GM18508 (cell line): ENCODE results near the gene DPY19L1.
"Not testable (repeated sequence)": the region's sequence is repeated elsewhere in the genome, so short reads cannot be mapped to it uniquely, and the experiment has no call there.

Experiments
- ATAC-seq: cut with Tn5 transposase; IDR thresholded peaks from one replicate; pipeline ENCODE4 v1.9.1; 2021; ENCODE audit warnings: moderate number of reproducible peaks; ENCODE audit not compliant: insufficient read depth, unreplicated experiment

The DPY19L1 gene

GRCh38 chr7:35036361-35037171, 719 bp downstream of the DPY19L1 start:
- ATAC-seq: no peak

DNA sequence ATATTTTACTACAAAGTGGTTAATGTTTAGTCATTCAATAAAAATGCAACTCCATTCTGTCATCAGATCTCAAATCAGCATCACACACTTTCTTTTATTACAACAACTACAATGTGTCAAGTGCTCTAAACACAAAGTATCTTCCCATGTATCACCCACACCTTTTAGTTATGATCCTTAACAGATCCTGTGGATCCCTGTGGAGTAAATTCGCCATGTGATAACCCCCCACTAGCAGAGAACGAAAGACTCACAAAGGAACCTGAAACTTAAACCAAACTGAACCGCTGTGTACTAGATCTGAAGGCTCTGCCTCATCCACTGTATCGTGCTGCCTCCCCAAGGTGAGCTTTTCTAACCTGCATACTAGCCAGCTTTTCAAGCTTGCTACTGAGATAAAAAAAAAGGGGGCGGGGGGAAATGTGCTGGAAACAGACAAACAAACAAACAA, 1.7 kb downstream of the DPY19L1 start:
- ATAC-seq: peak; percentile 31

GRCh38 chr7:35032166-35032565, 5.1 kb downstream of the DPY19L1 start:
- ATAC-seq: no peak

GRCh38 chr7:35030848-35031247, 6.4 kb downstream of the DPY19L1 start:
- no peak for ATAC-seq

DNA sequence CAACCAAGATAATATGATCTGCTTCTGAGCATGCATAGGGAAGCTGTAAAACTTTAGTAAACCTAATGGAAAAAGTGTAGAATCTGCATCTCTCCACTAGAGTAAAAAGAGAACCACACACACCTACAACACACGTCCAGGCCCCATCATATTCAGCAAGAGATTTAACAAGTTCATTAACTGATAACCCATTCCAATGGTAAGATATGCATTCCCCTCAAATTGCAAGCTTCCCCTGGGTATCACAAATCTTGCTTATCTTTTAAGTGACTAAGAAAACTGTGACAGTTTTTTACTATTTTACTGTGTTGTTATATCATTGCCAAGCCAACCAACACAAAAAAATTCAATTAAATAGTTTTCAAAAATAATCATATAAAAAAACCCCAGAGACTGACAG, 8.0 kb downstream of the DPY19L1 start:
- ATAC-seq: no peak

- no peak for ATAC-seq
These were observed 11.1 kb downstream of the DPY19L1 start for GRCh38 chr7:35026150-35026549.

DNA sequence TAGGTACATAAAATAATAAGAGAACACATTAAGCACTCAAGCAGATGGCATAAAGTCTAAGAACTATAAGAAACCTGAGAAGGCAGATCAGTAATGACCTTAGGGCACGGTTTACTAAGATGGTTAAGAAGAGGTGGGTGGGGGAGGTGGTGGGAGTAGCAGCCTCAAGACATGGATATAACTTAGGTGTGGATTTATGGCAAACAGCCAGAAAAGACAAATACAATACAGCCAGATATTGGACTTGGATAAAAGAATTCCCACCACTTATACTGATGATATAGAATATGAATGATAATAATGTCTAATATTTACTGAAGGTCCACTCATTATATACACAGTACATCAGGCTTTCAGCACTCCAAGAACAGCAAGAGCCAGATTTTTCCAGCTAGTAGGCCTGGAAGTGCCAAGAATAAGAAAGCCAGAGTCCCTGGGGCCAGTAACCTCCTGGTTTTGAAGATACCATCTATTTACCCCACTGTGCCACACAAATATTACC, 11.9 kb downstream of the DPY19L1 start:
- ATAC-seq: no peak

- no peak for ATAC-seq
These were observed 13.0 kb downstream of the DPY19L1 start for GRCh38 chr7:35024298-35024697.

DNA sequence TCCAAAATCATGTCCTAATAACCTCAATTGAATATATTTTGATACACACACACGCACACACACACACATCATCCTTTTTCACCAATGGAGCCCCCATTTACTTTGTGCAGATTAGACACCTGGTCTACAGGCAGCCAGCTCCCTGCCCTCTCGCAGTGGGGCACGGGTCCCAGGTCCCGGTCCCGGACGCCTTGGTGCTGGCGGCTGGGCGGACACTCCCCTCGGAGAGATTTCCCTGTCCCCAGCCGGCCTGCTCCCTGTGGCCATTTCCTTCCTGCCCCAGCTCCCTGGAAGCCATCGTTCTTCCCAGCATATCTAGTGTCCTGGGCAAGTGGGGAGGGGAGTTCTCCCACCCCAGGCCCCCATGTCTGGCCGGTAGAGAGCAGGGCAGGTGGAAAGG, 14.6 kb downstream of the DPY19L1 start:
- no peak for ATAC-seq

DNA sequence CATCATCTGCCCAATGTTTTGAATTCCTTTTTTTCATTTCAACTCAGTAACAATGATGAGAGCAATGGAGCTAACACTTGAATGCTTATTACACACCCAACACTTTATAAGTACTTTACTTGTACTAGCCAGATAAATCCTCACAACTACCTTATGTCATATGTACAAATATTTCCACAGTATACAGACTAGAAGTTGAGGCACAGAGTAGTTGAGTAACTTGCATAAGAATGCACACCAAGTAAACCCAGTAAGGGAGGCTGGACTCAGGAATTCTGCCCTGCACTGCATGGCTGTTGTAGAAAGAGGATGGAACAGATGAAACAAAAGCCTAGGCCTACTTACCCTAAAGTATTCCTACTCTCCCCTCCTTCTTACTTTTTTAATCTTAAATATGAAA, 15.8 kb downstream of the DPY19L1 start:
- ATAC-seq: no peak

DNA sequence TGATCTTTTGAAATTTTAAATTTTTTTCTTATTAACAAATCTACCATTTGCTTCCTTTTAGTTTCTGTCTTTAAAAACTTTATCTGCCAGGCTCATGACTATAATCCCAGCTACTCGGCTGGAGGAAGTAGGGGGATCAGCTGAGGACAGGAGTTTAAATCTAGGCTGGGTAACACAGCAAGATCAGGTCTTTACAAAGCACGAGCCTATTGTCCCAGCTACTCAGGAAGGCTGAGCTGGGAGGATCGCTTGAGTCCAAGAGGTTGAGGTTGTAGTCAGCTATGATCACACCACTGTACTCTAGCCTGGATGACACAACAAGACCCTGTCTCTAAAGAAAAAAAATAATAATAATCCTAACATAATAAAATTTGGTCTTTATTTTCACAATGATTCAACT, 17.5 kb downstream of the DPY19L1 start:
- ATAC-seq: no peak

DNA sequence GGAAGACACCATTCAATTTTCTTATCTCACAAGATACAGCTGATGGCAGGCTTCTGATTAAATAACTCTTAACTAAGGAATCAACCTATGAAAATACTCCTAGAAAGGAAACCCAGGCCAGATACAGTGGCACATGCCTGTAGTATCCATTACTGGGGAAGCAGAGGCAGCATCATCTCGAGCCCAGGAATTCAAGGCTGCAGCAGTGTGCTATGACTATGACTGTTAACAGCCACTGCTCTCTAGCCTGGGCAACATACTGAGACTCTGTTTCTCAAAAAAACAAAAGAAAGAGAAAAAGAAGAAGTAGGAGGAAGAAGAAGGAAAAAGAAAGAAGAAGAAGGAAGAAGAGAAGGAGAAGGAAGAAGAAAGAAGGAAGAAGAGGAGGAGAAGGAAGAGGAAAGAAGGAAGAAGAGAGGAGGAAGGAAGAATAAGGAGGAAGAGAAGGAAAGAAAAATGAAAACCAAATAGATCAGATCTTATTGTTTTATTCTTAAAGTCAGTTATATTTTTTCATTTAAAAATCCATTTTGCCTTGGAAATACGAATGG, 18.0 kb downstream of the DPY19L1 start:
- ATAC-seq: no peak

DNA sequence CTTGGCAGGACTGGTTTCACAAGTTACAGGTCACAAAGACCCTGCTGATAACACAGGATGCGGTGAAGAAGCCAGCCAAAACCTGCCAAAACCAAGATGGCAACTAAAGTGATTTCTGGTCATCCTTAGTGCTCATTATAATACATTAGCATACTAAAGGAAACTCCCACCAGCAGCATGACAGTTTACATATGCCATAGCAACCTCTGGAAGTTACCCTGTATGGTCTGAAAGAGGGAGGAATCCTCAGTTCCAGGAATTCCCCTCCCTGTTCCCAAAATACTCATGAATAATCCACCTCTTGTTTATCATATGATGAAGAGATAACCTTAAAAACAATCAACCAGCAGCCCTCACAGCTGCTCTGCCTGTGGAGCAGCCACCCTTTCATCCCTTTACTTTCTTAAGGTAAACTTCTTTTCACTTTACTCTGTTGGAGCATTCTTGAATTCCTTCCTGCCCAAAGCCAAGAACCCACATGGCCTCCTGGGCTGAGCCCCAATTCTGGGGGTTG, 21.9 kb downstream of the DPY19L1 start:
- no peak for ATAC-seq

- no peak for ATAC-seq
These were observed 25.1 kb downstream of the DPY19L1 start for GRCh38 chr7:35012160-35012559.

DNA sequence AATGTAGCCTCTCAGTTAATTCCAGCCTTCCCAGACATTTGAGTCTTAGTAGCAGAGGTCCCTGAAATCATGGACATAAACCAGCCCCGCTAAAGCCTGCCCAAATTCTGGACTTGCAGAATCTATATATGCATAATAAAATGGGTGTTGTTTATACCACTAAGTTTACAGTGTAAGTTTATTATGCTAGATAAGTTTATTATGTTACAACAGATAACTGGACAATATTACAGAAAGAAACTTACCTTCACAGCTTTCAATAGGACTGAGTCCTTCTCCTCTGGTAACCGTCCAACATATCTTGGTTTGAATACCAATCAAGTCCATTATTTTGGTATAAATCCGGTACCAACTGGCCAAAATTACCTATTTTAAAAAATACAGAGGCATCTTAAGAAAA, 26.2 kb downstream of the DPY19L1 start:
- no peak for ATAC-seq

DNA sequence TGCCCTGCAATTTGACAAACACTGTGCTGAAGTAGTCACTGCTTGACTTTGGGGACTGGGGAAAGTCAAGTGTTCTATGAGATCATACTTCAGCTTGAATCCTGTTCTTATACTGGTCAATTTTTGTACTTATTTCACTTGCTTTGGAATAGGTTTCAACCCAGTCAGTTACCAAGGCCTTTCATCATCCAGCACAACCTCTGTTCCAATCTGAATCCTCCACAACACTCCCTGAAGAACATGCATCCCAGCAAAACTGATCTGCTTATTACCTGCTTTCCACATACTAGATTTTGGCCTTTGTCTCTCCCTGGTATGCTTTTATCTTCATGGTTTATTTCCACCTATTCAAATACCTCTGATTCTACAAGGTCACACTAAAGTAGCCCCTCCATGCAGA, 29.5 kb downstream of the DPY19L1 start:
- ATAC-seq: no peak

GRCh38 chr7:35004531-35005095, 32.7 kb downstream of the DPY19L1 start:
- no peak for ATAC-seq

DNA sequence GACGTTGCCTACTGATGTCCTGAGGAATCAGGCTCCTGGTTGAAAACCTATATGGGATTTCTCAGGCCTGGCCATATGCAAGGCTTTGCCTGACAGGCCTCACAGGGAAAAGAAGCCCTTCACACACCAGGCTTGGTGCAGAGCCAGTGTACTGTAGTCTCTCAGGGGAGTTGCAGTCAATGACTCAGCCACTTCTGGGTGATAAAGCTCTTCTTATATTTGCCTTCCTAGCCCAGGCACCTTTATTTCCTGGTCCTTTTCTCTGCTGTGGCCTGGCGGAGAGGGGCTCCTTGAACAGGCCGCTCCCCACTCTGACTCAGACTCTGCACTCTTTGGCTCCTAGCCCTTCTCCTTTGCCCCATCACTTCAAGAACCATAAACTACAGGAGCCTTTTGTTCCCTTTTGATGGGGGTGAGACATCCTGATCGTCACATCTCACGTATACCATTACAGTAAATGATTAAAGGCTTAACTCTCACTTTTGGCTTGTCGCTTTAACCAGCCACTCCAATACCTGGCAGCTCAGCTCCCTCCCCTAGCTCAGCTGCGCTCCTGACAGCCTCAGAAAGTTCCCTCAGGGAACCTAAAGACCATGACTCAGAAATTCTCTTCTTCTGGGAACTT, 33.5 kb downstream of the DPY19L1 start:
- ATAC-seq: no peak

GRCh38 chr7:35003177-35003650, 34.1 kb downstream of the DPY19L1 start:
- ATAC-seq: not testable (repeated sequence)

DNA sequence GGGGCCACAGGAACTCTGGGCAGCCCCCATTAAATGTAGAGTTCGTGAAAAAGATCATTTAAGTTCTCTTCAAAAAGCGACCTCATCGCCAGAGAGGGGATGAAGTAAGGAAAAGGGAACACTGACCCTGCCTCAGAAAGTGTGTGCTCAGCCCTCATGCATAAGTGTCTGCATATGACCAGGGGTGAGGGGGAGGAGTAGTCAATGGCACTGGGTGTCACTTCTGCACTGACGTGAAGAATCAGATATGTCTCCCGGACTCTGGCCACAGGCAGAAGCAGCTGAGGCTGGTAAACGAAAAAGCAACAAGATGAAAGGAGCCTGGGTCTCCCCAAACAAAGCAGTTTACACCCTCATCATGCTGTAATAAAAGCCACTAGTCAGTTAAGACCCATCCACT, 39.0 kb downstream of the DPY19L1 start:
- ATAC-seq: not testable (repeated sequence)
